ENCODE data around the gene TP53TG5.

- TF ChIP-seq CTCF (IDR thresholded peaks at IDR 0.05) = no peak
- no peak for TF ChIP-seq POLR2A (IDR thresholded peaks at IDR 0.05)
Observed at GRCh38 chr20:45329497-45330319, 48.4 kb downstream of the TP53TG5 start.

Data from prostate gland (tissue), 2 donors.